Panc1 (cell line): Measurements from ENCODE around the gene PTS. TPM values are rescaled to one million over a fixed set of nuclear protein-coding genes. Genes with fewer than 3 reads are reported as not detected.

Source experiments
- ATAC-seq: fragments of 200-7000 bp; cut with Tn5 transposase; 2 replicates; pipeline ENCODE4 v1.9.1; 2020; ENCODE audit warnings: mild to moderate bottlenecking, moderate library complexity
- BruUV-seq: library from RNA; stranded (reverse); fragments of 400-500 nt; replicated peaks from 2 replicates; lab custom pipeline; 2021; lab: Mats Ljungman, UMichigan
- CTCF ChIA-PET: fragments of 300-600 bp; sonication (Branson Sonifier 250); formaldehyde crosslinking; loops from one replicate; lab custom pipeline; 2022; ENCODE audit warnings: antibody characterized with exemption; lab: Charles Lee
- POLR2A ChIA-PET: fragments of 300-600 bp; sonication (Branson Sonifier 250); formaldehyde crosslinking; loops from one replicate; lab custom pipeline; 2022; ENCODE audit warnings: antibody characterized with exemption; lab: Charles Lee
- DNase-seq: peaks from one replicate; pipeline ENCODE4 v3.0.0-alpha.2; 2010; ENCODE audit warnings: low read depth, low spot score
- H3K27ac ChIP-seq: 2 replicates; pipeline ENCODE4 v1.5.1; 2011; ENCODE audit warnings: mild to moderate bottlenecking, low read length, inconsistent platforms
- H3K27me3 ChIP-seq: fragments of 200-500 bp; sonication (Bioruptor generic); 2 replicates; pipeline ENCODE4 v1.6.0; 2014; ENCODE audit warnings: low read length, inconsistent platforms; ENCODE audit not compliant: control insufficient read depth, insufficient read depth
- H3K36me3 ChIP-seq: fragments of 200-500 bp; sonication (Bioruptor generic); 2 replicates; pipeline ENCODE4 v1.5.1; 2014; ENCODE audit warnings: inconsistent platforms, mild to moderate bottlenecking, low read length, moderate library complexity; ENCODE audit not compliant: control insufficient read depth, insufficient read depth
- H3K4me1 ChIP-seq: 2 replicates; pipeline ENCODE4 v1.5.1; 2011; ENCODE audit warnings: inconsistent platforms, mild to moderate bottlenecking, low read length, moderate library complexity; ENCODE audit not compliant: control insufficient read depth, insufficient read depth
- H3K4me3 ChIP-seq, 2 experiments: 2 replicates each; pipeline ENCODE4 v1.5.1; 2011 to 2012; ENCODE audit warnings: low read depth in 2 of 2, low read length in 2 of 2, mild to moderate bottlenecking in 2 of 2, inconsistent platforms in 1 of 2, moderate library complexity in 1 of 2
- H3K9me3 ChIP-seq: fragments of 200-500 bp; sonication (Bioruptor generic); 2 replicates; pipeline ENCODE4 v1.5.1; 2014; ENCODE audit warnings: low read depth, mild to moderate bottlenecking, inconsistent platforms, low read length, moderate library complexity; ENCODE audit not compliant: control insufficient read depth, insufficient read depth
- POLR2AphosphoS5 ChIP-seq: IDR thresholded peaks from 2 replicates; pipeline ENCODE4 v1.6.1; 2012; ENCODE audit warnings: mild to moderate bottlenecking, low read depth, low read length, moderate library complexity
- SIN3A ChIP-seq: IDR thresholded peaks from 2 replicates; pipeline ENCODE4 v1.6.1; 2012; ENCODE audit warnings: low read depth, mild to moderate bottlenecking, low read length, moderate library complexity, borderline replicate concordance; ENCODE audit not compliant: insufficient read depth
- TCF7L2 ChIP-seq: IDR thresholded peaks from 2 replicates; pipeline ENCODE4 v1.6.1; 2011; ENCODE audit warnings: mild to moderate bottlenecking, low read depth, low read length, inconsistent platforms
- in situ Hi-C: cut with HindIII; loops from 2 replicates; pipeline ENCODE4 v1.10.0; 2016; ENCODE audit warnings: low sequenced_read_pairs, low pct_unique_long_range_greater_than_20kb
- intact Hi-C: fragments of 100-400 bp; cut with micrococcal nuclease; formaldehyde crosslinking; loops from one replicate; pipeline ENCODE4 v1.10.0; 2022; ENCODE audit not compliant: unreplicated experiment
- total RNA-seq: library from RNA; stranded (reverse); gene quantifications from one replicate; pipeline ENCODE4 v1.2.1, GENCODE V29; 2021; ENCODE audit not compliant: unreplicated experiment
- TF ChIP-seq, protein P1 (sequence below): fragments of 450-650 bp; IDR thresholded peaks from 2 replicates; pipeline ENCODE4 v1.5.1; 2017; ENCODE audit warnings: mild to moderate bottlenecking
- TF ChIP-seq, protein P2 (sequence below), 2 experiments: IDR thresholded peaks; 2 replicates each; pipeline ENCODE4 v1.6.1; 2011 to 2012; ENCODE audit warnings: low read depth in 2 of 2, control low read depth in 1 of 2, low read length in 1 of 2, mild to moderate bottlenecking in 1 of 2, moderate library complexity in 1 of 2; ENCODE audit not compliant: insufficient read depth in 1 of 2

PTS gene
- total RNA-seq, 1 experiment from 2014 or later: 64.2 TPM

DNA sequence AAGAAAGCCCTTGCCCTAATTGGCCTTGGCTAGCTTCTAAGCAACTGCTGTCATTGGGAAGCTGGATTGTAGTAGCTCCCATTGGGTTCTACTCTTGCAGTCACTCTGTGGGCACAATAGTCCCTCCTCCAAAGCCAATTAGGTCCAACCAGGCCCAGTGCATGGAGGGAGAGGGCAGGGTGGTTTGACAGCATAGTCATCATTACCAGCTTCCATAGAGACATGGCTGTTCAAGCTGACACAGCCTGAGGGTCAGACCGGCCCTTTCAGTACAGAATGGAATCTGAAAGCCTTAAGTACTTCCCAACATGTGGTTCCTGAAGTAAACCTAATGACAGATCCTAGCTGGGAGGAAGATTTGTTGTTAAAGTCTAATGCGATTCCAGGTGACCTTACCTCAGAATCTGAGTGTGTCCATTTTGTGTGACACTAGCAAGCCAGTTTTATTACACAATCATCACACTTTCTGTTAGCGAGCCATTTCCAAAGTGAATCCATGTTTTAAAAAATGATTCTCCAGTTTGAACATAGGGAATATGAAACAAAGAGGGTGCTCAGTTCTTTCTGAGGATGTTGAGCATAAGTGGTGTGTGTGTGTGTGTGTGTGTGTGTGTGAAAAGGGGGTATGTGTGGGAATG is 27.5 kb downstream of the PTS start:
- DNase-seq (no peak), ATAC-seq (no peak)
- intact Hi-C loops (no loop called here), in situ Hi-C loops (no loop called here)
- TF ChIP-seq, protein P1, sequence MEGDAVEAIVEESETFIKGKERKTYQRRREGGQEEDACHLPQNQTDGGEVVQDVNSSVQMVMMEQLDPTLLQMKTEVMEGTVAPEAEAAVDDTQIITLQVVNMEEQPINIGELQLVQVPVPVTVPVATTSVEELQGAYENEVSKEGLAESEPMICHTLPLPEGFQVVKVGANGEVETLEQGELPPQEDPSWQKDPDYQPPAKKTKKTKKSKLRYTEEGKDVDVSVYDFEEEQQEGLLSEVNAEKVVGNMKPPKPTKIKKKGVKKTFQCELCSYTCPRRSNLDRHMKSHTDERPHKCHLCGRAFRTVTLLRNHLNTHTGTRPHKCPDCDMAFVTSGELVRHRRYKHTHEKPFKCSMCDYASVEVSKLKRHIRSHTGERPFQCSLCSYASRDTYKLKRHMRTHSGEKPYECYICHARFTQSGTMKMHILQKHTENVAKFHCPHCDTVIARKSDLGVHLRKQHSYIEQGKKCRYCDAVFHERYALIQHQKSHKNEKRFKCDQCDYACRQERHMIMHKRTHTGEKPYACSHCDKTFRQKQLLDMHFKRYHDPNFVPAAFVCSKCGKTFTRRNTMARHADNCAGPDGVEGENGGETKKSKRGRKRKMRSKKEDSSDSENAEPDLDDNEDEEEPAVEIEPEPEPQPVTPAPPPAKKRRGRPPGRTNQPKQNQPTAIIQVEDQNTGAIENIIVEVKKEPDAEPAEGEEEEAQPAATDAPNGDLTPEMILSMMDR: no peak
- TF ChIP-seq TCF7L2 (no peak), SIN3A (no peak), POLR2AphosphoS5 (no peak)
- TF ChIP-seq, protein P2, sequence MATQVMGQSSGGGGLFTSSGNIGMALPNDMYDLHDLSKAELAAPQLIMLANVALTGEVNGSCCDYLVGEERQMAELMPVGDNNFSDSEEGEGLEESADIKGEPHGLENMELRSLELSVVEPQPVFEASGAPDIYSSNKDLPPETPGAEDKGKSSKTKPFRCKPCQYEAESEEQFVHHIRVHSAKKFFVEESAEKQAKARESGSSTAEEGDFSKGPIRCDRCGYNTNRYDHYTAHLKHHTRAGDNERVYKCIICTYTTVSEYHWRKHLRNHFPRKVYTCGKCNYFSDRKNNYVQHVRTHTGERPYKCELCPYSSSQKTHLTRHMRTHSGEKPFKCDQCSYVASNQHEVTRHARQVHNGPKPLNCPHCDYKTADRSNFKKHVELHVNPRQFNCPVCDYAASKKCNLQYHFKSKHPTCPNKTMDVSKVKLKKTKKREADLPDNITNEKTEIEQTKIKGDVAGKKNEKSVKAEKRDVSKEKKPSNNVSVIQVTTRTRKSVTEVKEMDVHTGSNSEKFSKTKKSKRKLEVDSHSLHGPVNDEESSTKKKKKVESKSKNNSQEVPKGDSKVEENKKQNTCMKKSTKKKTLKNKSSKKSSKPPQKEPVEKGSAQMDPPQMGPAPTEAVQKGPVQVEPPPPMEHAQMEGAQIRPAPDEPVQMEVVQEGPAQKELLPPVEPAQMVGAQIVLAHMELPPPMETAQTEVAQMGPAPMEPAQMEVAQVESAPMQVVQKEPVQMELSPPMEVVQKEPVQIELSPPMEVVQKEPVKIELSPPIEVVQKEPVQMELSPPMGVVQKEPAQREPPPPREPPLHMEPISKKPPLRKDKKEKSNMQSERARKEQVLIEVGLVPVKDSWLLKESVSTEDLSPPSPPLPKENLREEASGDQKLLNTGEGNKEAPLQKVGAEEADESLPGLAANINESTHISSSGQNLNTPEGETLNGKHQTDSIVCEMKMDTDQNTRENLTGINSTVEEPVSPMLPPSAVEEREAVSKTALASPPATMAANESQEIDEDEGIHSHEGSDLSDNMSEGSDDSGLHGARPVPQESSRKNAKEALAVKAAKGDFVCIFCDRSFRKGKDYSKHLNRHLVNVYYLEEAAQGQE (IDR thresholded peaks at IDR 0.05; ENCODE audit: insufficient read depth in 1 of 2, low read depth in 2 of 2, low read length in 1 of 2): no peak
- Histone ChIP-seq H3K4me1 (0 out of 2 replicates have a peak, but pooled peaks cover 5% of the 10 kb centered on the region), H3K36me3 (no peaks in the 10 kb centered on the region), H3K27me3 (no peaks in the 10 kb centered on the region), H3K27ac (no peak overlapping the region), H3K4me3 (no peak overlapping the region), H3K9me3 (no peaks in the 10 kb centered on the region)
- ChIA-PET POLR2A (no interaction called here), CTCF (interaction anchor here (0.6 kb wide), 1 partner anchor 142 kb away, joined by 3 read pairs; no protein-coding TSS in a partner anchor)
- no TSS peak for BruUV-seq

DNA sequence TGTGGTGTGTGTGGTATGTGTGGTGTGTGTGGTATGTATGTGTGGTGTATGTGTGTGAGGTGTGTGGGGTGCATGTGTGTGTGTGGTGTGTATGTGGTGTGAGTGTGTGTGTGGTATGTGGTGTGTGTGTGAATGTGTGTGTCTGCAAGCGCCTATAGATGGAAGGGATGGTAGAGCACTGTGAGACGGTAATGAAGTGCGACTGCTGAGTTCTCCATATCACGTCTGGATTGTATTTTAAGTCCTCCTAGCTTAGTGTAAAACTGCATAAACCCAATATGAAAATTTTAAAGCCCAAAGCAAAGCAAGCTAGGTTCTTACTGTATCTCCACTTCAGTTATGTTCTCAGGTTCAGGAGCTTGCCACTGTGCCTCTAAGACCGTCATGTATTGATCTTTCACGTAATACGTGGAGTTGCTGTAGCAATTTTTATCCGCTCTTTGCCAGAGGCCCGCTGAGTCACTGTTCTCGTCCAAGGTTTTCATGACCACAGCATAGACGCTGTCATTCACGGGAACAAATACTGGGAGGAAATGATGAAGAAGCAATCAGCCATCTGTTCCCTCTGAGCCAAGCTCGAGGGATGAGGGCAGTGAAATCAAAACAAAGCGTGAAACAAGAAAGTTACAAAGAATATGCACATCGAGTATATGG is 29.0 kb downstream of the PTS start:
- peak; percentile 82 for ATAC-seq
- Histone ChIP-seq H3K36me3 (no peaks in the 10 kb centered on the region), H3K9me3 (no peaks in the 10 kb centered on the region), H3K4me3 (no peak overlapping the region), H3K27me3 (no peaks in the 10 kb centered on the region), H3K27ac (peak overlapping the region; percentile 39; the same call in 1 of the 2 replicates), H3K4me1 (0 out of 2 replicates have a peak, but pooled peaks cover 5% of the 10 kb centered on the region)
- in situ Hi-C loops (no loop called here), intact Hi-C loops (no loop called here)
- TF ChIP-seq TCF7L2: no peak
- TF ChIP-seq, protein P2 (IDR thresholded peaks at IDR 0.05; ENCODE audit: insufficient read depth in 1 of 2, low read depth in 2 of 2, low read length in 1 of 2): no peak
- no peak for TF ChIP-seq POLR2AphosphoS5
- TF ChIP-seq, protein P1: no peak
- peak; percentile 71 for DNase-seq
- no TSS peak for BruUV-seq
- ChIA-PET POLR2A (interaction anchor here (0.6 kb wide), 1 partner anchor 61 kb away, joined by 3 read pairs; no protein-coding TSS in a partner anchor), CTCF (interaction anchor here (0.6 kb wide), 1 partner anchor 19 kb away, joined by 4 read pairs; no protein-coding TSS in a partner anchor)
